ENCODE results near the gene SIVA1.

Gene SIVA1

DNA sequence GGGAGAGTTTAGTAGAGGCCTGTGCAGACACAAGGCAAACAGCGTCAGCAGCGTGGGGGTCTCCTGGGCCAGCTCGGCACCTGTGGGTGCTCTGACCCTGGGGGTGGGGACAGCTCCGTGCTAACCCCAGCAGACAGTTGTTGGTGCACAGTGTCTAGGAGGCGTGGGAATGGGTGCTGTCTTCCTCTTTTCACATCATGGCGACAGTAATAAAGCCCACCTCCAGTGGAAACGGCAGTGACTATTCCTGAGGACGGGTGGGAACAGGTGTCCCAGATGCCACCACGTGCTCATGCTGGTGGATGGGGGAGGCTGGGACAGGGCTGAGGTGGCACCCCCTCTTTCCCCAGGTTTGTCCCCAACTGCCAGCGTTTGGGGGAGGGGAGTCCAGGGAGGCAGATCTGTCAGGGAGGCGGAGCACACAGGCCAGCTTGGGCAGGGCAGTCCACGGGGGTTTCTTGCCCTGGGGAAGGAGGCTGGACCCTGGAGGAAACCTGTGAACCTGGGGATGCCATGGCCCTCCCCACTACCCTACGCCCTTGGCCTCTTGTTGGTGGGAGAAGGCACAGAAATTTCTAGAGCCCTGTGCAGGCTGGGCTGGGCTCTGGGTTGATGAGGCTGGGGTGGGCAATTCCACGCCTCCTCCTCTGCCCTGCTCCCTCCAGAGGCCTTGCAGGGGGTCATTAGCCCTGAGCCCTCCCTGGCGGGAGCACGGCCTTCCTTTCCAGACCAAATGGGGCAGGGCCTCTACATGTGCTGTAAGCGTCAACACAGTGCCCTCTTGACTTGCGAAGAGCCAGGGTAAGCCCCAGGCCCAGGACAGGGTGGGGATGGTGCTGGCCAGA, 51.8 kb downstream of the SIVA1 start:
- no peaks in the 10 kb centered on the region for H3K79me2 ChIP-seq (ENCODE audit: insufficient read depth, low read length)
- H3K36me3 ChIP-seq (ENCODE audit: low read length) = no peaks in the 10 kb centered on the region
- H3K4me2 ChIP-seq (ENCODE audit: low read depth, low read length, poor library complexity, severe bottlenecking) = no peak overlapping the region
- no peak overlapping the region for H3K9ac ChIP-seq (ENCODE audit: low read length)
- H3K4me3 ChIP-seq (ENCODE audit: insufficient read depth, low read length, poor library complexity, severe bottlenecking) = no peak overlapping the region
- H3K9me3 ChIP-seq (ENCODE audit: insufficient read depth, low read length) = no peaks in the 10 kb centered on the region
- peaks cover 5% of the 10 kb centered on the region for H3F3A ChIP-seq (ENCODE audit: insufficient read depth)
- no peaks in the 10 kb centered on the region for H3K27me3 ChIP-seq (ENCODE audit: low read length)
- no peaks in the 10 kb centered on the region for H4K20me1 ChIP-seq (ENCODE audit: low read depth, low read length)
- TF ChIP-seq EZH2phosphoT487 (conservative IDR thresholded peaks at IDR 0.05; ENCODE audit: low read length) = no peak
- TF ChIP-seq, protein P1, sequence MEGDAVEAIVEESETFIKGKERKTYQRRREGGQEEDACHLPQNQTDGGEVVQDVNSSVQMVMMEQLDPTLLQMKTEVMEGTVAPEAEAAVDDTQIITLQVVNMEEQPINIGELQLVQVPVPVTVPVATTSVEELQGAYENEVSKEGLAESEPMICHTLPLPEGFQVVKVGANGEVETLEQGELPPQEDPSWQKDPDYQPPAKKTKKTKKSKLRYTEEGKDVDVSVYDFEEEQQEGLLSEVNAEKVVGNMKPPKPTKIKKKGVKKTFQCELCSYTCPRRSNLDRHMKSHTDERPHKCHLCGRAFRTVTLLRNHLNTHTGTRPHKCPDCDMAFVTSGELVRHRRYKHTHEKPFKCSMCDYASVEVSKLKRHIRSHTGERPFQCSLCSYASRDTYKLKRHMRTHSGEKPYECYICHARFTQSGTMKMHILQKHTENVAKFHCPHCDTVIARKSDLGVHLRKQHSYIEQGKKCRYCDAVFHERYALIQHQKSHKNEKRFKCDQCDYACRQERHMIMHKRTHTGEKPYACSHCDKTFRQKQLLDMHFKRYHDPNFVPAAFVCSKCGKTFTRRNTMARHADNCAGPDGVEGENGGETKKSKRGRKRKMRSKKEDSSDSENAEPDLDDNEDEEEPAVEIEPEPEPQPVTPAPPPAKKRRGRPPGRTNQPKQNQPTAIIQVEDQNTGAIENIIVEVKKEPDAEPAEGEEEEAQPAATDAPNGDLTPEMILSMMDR (IDR thresholded peaks at IDR 0.05; ENCODE audit: insufficient read depth, low read length, poor library complexity, severe bottlenecking) = no peak
- no peak overlapping the region for H2AFZ ChIP-seq (ENCODE audit: low read depth, low read length, severe bottlenecking)
- no peak overlapping the region for H3K27ac ChIP-seq (ENCODE audit: low read depth, low read length)
- H3K9me2 ChIP-seq (replicated peaks; ENCODE audit: insufficient read depth, low read length) = no peaks in the 10 kb centered on the region

DNA sequence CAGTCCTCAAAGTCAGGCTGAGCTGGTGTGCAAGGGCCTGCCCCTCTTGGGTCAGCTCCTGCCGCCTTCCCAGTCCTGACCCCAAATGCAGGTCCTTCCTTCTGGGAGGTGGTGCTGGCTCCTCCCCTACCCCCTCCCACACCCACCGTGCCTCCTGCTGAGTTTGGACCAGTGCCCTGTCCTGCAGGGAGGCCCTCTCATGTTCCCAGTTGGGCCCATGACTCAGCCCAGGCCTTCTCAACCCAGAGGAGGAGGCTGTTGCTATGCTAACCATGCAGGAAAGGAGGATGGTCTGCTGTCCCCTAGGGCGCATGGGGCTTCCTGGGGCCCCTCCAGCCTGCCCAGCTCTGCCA, 52.4 kb downstream of the SIVA1 start:
- Histone ChIP-seq H3K79me2 (ENCODE audit: insufficient read depth, low read length) (no peaks in the 10 kb centered on the region), H2AFZ (ENCODE audit: low read depth, low read length, severe bottlenecking) (no peak overlapping the region), H3K27me3 (ENCODE audit: low read length) (no peaks in the 10 kb centered on the region), H3K9me3 (ENCODE audit: insufficient read depth, low read length) (no peaks in the 10 kb centered on the region), H3K4me3 (ENCODE audit: insufficient read depth, low read length, poor library complexity, severe bottlenecking) (no peak overlapping the region), H3K36me3 (ENCODE audit: low read length) (no peaks in the 10 kb centered on the region), H3K27ac (ENCODE audit: low read depth, low read length) (no peak overlapping the region), H3K4me2 (ENCODE audit: low read depth, low read length, poor library complexity, severe bottlenecking) (no peak overlapping the region), H3K9me2 (replicated peaks; ENCODE audit: insufficient read depth, low read length) (no peaks in the 10 kb centered on the region), H4K20me1 (ENCODE audit: low read depth, low read length) (no peaks in the 10 kb centered on the region), H3K9ac (ENCODE audit: low read length) (no peak overlapping the region), H3F3A (ENCODE audit: insufficient read depth) (no peaks in the 10 kb centered on the region)
- TF ChIP-seq, protein P1 (IDR thresholded peaks at IDR 0.05; ENCODE audit: insufficient read depth, low read length, poor library complexity, severe bottlenecking) = no peak

DNA sequence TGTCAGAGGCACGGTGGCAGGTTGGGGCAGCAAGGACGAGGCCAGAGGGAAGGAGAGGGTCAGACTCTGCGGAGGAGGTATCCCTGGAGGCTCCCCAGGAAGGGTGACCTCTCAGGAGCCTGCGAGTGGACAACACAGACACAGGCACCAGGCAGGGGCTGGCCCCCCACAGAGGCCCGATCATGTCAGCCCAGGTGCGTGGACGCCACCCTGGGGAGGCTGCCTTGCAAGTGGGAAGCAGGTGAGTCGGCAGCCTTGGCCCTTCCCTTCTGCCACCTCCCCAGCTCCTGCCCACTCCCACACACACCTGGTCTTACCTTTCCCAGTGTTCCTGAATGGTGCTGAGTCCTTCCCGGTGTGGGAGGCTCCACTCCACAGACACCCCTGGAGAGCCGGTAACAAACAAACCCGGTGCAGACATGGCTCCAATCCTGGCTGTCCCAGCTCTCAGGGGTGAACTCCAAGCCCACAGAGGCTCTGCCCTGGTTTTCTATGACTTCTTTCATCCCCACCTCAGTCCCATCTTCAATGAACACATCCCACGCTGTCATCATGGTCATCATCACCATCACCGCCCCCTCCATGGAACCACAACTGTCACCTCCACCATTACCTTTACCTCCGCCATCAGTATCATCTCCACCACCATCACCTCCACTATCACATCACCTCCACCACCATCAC, 53.1 kb downstream of the SIVA1 start:
- Histone ChIP-seq H3K36me3 (ENCODE audit: low read length) (no peaks in the 10 kb centered on the region), H3K27ac (ENCODE audit: low read depth, low read length) (no peak overlapping the region), H4K20me1 (ENCODE audit: low read depth, low read length) (no peaks in the 10 kb centered on the region), H3K27me3 (ENCODE audit: low read length) (no peaks in the 10 kb centered on the region), H3K9me3 (ENCODE audit: insufficient read depth, low read length) (no peaks in the 10 kb centered on the region), H3K9ac (ENCODE audit: low read length) (no peak overlapping the region), H3K79me2 (ENCODE audit: insufficient read depth, low read length) (no peaks in the 10 kb centered on the region), H3K4me2 (ENCODE audit: low read depth, low read length, poor library complexity, severe bottlenecking) (no peak overlapping the region), H3F3A (ENCODE audit: insufficient read depth) (no peaks in the 10 kb centered on the region), H3K9me2 (replicated peaks; ENCODE audit: insufficient read depth, low read length) (no peaks in the 10 kb centered on the region), H3K4me3 (ENCODE audit: insufficient read depth, low read length, poor library complexity, severe bottlenecking) (no peak overlapping the region), H2AFZ (ENCODE audit: low read depth, low read length, severe bottlenecking) (no peak overlapping the region)
- TF ChIP-seq, protein P1 (IDR thresholded peaks at IDR 0.05; ENCODE audit: insufficient read depth, low read length, poor library complexity, severe bottlenecking) = no peak
- no peak for TF ChIP-seq EZH2phosphoT487 (conservative IDR thresholded peaks at IDR 0.05; ENCODE audit: low read length)

Data from SU-DHL-6 (cell line).